A549 (cell line): ENCODE measurements around the gene MIS18A. TPM values are rescaled to one million over a fixed set of nuclear protein-coding genes. Genes with fewer than 3 reads are reported as not detected.

Experiments
- ATAC-seq, 2 experiments: fragments of 200-7000 bp in 1 of 2; fragments of >200 bp in 1 of 2; cut with Nextera tagmentation in 1 of 2; cut with Tn5 transposase in 1 of 2; 3 replicates each; pipeline versions ENCODE4 v1.8.0 to v1.9.1; 2018 to 2020; ENCODE audit warnings: mild to moderate bottlenecking in 1 of 2, moderate library complexity in 1 of 2
- CTCF ChIA-PET: fragments of 300-600 bp; sonication (Branson Sonifier 250); formaldehyde crosslinking; extraction: SDS; loops from one replicate; lab custom pipeline; 2021; ENCODE audit warnings: antibody characterized with exemption, inconsistent platforms; lab: Yijun Ruan, JAX
- POLR2A ChIA-PET: fragments of 350-600 bp; formaldehyde crosslinking; extraction: SDS; loops from one replicate; lab custom pipeline; 2021; ENCODE audit warnings: antibody characterized with exemption, inconsistent platforms; lab: Yijun Ruan, JAX
- DNase-seq, 2 experiments: peaks; one replicate each; pipeline versions ENCODE4 v3.0.0 to v3.0.0-alpha.2; 2011 to 2016; ENCODE audit warnings: low read depth in 1 of 2, low spot score in 1 of 2
- FAIRE-seq: peaks from 2 replicates; lab custom pipeline; 2011; peaks lifted over from hg19 to GRCh38; lab: Jason Lieb, UNC
- H3K27ac ChIP-seq, 2 experiments: fragments of >200 bp; sonication (Bioruptor Twin); formaldehyde crosslinking; 3 replicates each; pipeline ENCODE4 v1.5.1; 2016 to 2017
- H3K4me1 ChIP-seq: fragments of >200 bp; sonication (Bioruptor Twin); formaldehyde crosslinking; 3 replicates; pipeline ENCODE4 v1.6.1; 2016
- H3K4me2 ChIP-seq: fragments of >200 bp; sonication (Bioruptor Twin); formaldehyde crosslinking; 3 replicates; pipeline ENCODE4 v1.6.1; 2016
- H3K4me3 ChIP-seq: fragments of >200 bp; sonication (Bioruptor Twin); formaldehyde crosslinking; 3 replicates; pipeline ENCODE4 v1.5.1; 2016
- H3K9me3 ChIP-seq: fragments of >200 bp; sonication (Bioruptor Twin); formaldehyde crosslinking; 3 replicates; pipeline ENCODE4 v1.6.1; 2016
- CBX8 ChIP-seq: fragments of 200-600 bp; sonication (generic); IDR thresholded peaks from 2 replicates; pipeline ENCODE4 v1.6.1; 2016
- E2F6 ChIP-seq: IDR thresholded peaks from 2 replicates; pipeline ENCODE4 v1.6.1; 2012; ENCODE audit warnings: low read depth, borderline replicate concordance
- ESRRA ChIP-seq: fragments of 150-350 bp; IDR thresholded peaks from 2 replicates; pipeline ENCODE4 v1.6.1; 2014; ENCODE audit warnings: mild to moderate bottlenecking, low read length, borderline replicate concordance
- FOSL2 ChIP-seq, 2 experiments: fragments of 450-650 bp in 1 of 2; fragments of >200 bp in 1 of 2; sonication (Bioruptor Twin) in 1 of 2; formaldehyde crosslinking; IDR thresholded peaks; 2 replicates each; pipeline versions ENCODE4 v1.5.0 to v1.6.1; 2016 to 2020; ENCODE audit warnings: mild to moderate bottlenecking in 1 of 2, moderate library complexity in 1 of 2
- FOXS1 ChIP-seq: fragments of 250-450 bp; sonication (Bioruptor Pico); IDR thresholded peaks from 2 replicates; pipeline ENCODE4 v1.5.0; 2020; ENCODE audit warnings: mild to moderate bottlenecking, moderate library complexity
- HMGXB4 ChIP-seq: fragments of 250-450 bp; sonication (Bioruptor Pico); IDR thresholded peaks from 2 replicates; pipeline ENCODE4 v1.5.0; 2021; ENCODE audit warnings: mild to moderate bottlenecking, moderate library complexity, borderline replicate concordance
- JUN ChIP-seq, 2 experiments: fragments of >200 bp; sonication (Bioruptor Twin); formaldehyde crosslinking; IDR thresholded peaks; 2 replicates in 1 of 2; 3 replicates in 1 of 2; pipeline ENCODE4 v1.6.1; 2016 to 2017
- KDM5A ChIP-seq: fragments of 200-600 bp; sonication (generic); IDR thresholded peaks from 2 replicates; pipeline ENCODE4 v1.6.1; 2016; ENCODE audit warnings: antibody characterized with exemption, mild to moderate bottlenecking
- NFE2L2 ChIP-seq: fragments of 150-350 bp; conservative IDR thresholded peaks from 2 replicates; pipeline ENCODE4 v1.6.1; 2014; ENCODE audit warnings: low read length
- NR3C1 ChIP-seq: fragments of >200 bp; sonication (Bioruptor Twin); formaldehyde crosslinking; IDR thresholded peaks from 3 replicates; pipeline ENCODE4 v1.6.1; 2017
- PHF8 ChIP-seq: fragments of 200-600 bp; sonication (generic); IDR thresholded peaks from 2 replicates; pipeline ENCODE4 v1.6.1; 2016; ENCODE audit warnings: low read depth, mild to moderate bottlenecking, antibody characterized with exemption, moderate library complexity, borderline replicate concordance
- POLR2A ChIP-seq: IDR thresholded peaks from 2 replicates; pipeline ENCODE4 v1.6.1; 2012; ENCODE audit warnings: mild to moderate bottlenecking, low read length
- RAD21 ChIP-seq, 2 experiments: fragments of >200 bp in 1 of 2; sonication (Bioruptor Twin) in 1 of 2; formaldehyde crosslinking in 1 of 2; IDR thresholded peaks in 1 of 2; conservative IDR thresholded peaks in 1 of 2; 2 replicates in 1 of 2; 3 replicates in 1 of 2; pipeline ENCODE4 v1.6.1; 2012 to 2018; ENCODE audit warnings: inconsistent platforms in 1 of 2
- RCOR1 ChIP-seq: fragments of 150-350 bp; IDR thresholded peaks from 2 replicates; pipeline ENCODE4 v1.6.1; 2014; ENCODE audit warnings: antibody characterized with exemption, low read length, low read depth
- RFX5 ChIP-seq: fragments of 450-650 bp; IDR thresholded peaks from 2 replicates; pipeline ENCODE4 v1.7.1; 2014; ENCODE audit warnings: antibody characterized with exemption, mild to moderate bottlenecking, moderate library complexity
- SMC3 ChIP-seq: fragments of >200 bp; sonication (Bioruptor Twin); formaldehyde crosslinking; IDR thresholded peaks from 3 replicates; pipeline ENCODE4 v1.6.1; 2018; ENCODE audit warnings: inconsistent platforms
- TFCP2L1 ChIP-seq: fragments of 250-450 bp; sonication (Bioruptor Pico); IDR thresholded peaks from 2 replicates; pipeline ENCODE4 v1.5.0; 2021; ENCODE audit warnings: mild to moderate bottlenecking
- ZFP36 ChIP-seq: fragments of 450-650 bp; IDR thresholded peaks from 2 replicates; pipeline ENCODE4 v1.6.1; 2014; ENCODE audit warnings: borderline replicate concordance; ENCODE audit not compliant: partially characterized antibody
- WGBS: methylation state at CpG from one replicate; pipeline ENCODE4 v1.1.6; 2017; ENCODE audit errors: missing lambda C conversion rate; 5-methylcytosine and 5-hydroxymethylcytosine counted together
- polyA plus RNA-seq, 4 experiments: library from polyadenylated mRNA; depleted of rRNA in 3 of 4; stranded (reverse); fragments of >200 nt; fragmentation: RNase III in 1 of 4; extraction: RNeasy Plus Mini Kit Qiagen cat#74134 plus additional on column Dnase treatment in 1 of 4; gene quantifications; 2 replicates in 3 of 4; 3 replicates in 1 of 4; pipeline ENCODE4 v1.2.3, GENCODE V29; 2011 to 2017
- TF ChIP-seq, protein P1 (sequence below): IDR thresholded peaks from 2 replicates; pipeline ENCODE4 v1.6.1; 2012
- TF ChIP-seq, protein P2 (sequence below): fragments of 250-450 bp; sonication (Bioruptor Pico); IDR thresholded peaks from 2 replicates; pipeline ENCODE4 v1.5.0; 2020; ENCODE audit warnings: low read depth, mild to moderate bottlenecking, moderate library complexity

The MIS18A gene
- polyA plus RNA-seq, 2 of the 4 experiments (the other 2 are of a cell fraction): 18.4 to 18.8 TPM

- H3K27ac ChIP-seq: no peak overlapping the region
- no peak for TF ChIP-seq JUN (IDR thresholded peaks at IDR 0.05)
- no peak for TF ChIP-seq ESRRA
- TF ChIP-seq KDM5A: no peak
- TF ChIP-seq TFCP2L1 (CRISPR knock-in tag): no peak
- TF ChIP-seq HMGXB4: no peak
- TF ChIP-seq E2F6: no peak
- no peak for TF ChIP-seq CBX8
- TF ChIP-seq, protein P1, sequence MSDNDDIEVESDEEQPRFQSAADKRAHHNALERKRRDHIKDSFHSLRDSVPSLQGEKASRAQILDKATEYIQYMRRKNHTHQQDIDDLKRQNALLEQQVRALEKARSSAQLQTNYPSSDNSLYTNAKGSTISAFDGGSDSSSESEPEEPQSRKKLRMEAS: no peak
- TF ChIP-seq RCOR1: no peak
- no peak for TF ChIP-seq POLR2A
- no peak for TF ChIP-seq NR3C1
- TF ChIP-seq NFE2L2: no peak
- no peak for TF ChIP-seq FOSL2 (IDR thresholded peaks at IDR 0.05)
- TF ChIP-seq FOSL2 (CRISPR knock-in tag; IDR thresholded peaks at IDR 0.05): no peak
- TF ChIP-seq SMC3: no peak
- no peak for TF ChIP-seq ZFP36
- no peak for TF ChIP-seq RFX5
- no peak for TF ChIP-seq RAD21 (conservative IDR thresholded peaks at IDR 0.05 in 1 of 2, IDR thresholded peaks at IDR 0.05 in 1 of 2)
- TF ChIP-seq FOXS1 (CRISPR knock-in tag): no peak
- TF ChIP-seq, protein P2, sequence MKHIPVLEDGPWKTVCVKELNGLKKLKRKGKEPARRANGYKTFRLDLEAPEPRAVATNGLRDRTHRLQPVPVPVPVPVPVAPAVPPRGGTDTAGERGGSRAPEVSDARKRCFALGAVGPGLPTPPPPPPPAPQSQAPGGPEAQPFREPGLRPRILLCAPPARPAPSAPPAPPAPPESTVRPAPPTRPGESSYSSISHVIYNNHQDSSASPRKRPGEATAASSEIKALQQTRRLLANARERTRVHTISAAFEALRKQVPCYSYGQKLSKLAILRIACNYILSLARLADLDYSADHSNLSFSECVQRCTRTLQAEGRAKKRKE: no peak
- TF ChIP-seq, all 56 proteins: peak for 0
- ChIA-PET POLR2A (no interaction called here), CTCF (interaction anchor here (0.5 to 1.0 kb wide), 2 partner anchors 8 to 44 kb away, joined by 3 read pairs; no protein-coding TSS in a partner anchor)
- DNase-seq: no peak
- H3K4me1 ChIP-seq: no peaks in the 10 kb centered on the region
- no peaks in the 10 kb centered on the region; the same call in 2 of the 3 replicates for H3K9me3 ChIP-seq
- no peak overlapping the region for H3K4me2 ChIP-seq
- no peak for ATAC-seq
- H3K4me3 ChIP-seq: no peak overlapping the region
- FAIRE-seq: no peak
- WGBS: 18% methylated on average over 15 of the region's 15 CpGs
These were observed 29.2 kb downstream of the MIS18A start for GRCh38 chr21:32249511-32250280.

- ChIA-PET POLR2A (no interaction called here), CTCF (interaction anchor here (0.5 to 3.7 kb wide), 3 partner anchors 9 to 45 kb away, joined by 3 to 17 read pairs (median 3); no protein-coding TSS in a partner anchor)
- H3K4me2 ChIP-seq: no peak overlapping the region
- no peak for TF ChIP-seq PHF8
- H3K4me3 ChIP-seq: no peak overlapping the region
- no peak overlapping the region for H3K27ac ChIP-seq
- DNase-seq (no peak), FAIRE-seq (no peak), ATAC-seq (no peak)
- 51% methylated on average over 12 of the region's 14 CpGs for WGBS
- no peaks in the 10 kb centered on the region; the same call in 2 of the 3 replicates for H3K9me3 ChIP-seq
- no peaks in the 10 kb centered on the region for H3K4me1 ChIP-seq
These were observed 30.0 kb downstream of the MIS18A start for GRCh38 chr21:32248571-32249461.
